Panc1 (cell line): Measurements from ENCODE around the gene WDR31. TPM values are rescaled to one million over a fixed set of nuclear protein-coding genes. Genes with fewer than 3 reads are reported as not detected.
"Not testable (repeated sequence)": the region's sequence is repeated elsewhere in the genome, so short reads cannot be mapped to it uniquely, and the experiment has no call there.

ENCODE experiments used
- ATAC-seq: fragments of 200-7000 bp; cut with Tn5 transposase; 2 replicates; pipeline ENCODE4 v1.9.1; 2020; ENCODE audit warnings: mild to moderate bottlenecking, moderate library complexity
- BruUV-seq: library from RNA; stranded (reverse); fragments of 400-500 nt; replicated peaks from 2 replicates; lab custom pipeline; 2021; lab: Mats Ljungman, UMichigan
- CTCF ChIA-PET: fragments of 300-600 bp; sonication (Branson Sonifier 250); formaldehyde crosslinking; loops from one replicate; lab custom pipeline; 2022; ENCODE audit warnings: antibody characterized with exemption; lab: Charles Lee
- POLR2A ChIA-PET: fragments of 300-600 bp; sonication (Branson Sonifier 250); formaldehyde crosslinking; loops from one replicate; lab custom pipeline; 2022; ENCODE audit warnings: antibody characterized with exemption; lab: Charles Lee
- DNase-seq: peaks from one replicate; pipeline ENCODE4 v3.0.0-alpha.2; 2010; ENCODE audit warnings: low read depth, low spot score
- H3K27ac ChIP-seq: 2 replicates; pipeline ENCODE4 v1.5.1; 2011; ENCODE audit warnings: mild to moderate bottlenecking, low read length, inconsistent platforms
- H3K27me3 ChIP-seq: fragments of 200-500 bp; sonication (Bioruptor generic); 2 replicates; pipeline ENCODE4 v1.6.0; 2014; ENCODE audit warnings: low read length, inconsistent platforms; ENCODE audit not compliant: control insufficient read depth, insufficient read depth
- H3K36me3 ChIP-seq: fragments of 200-500 bp; sonication (Bioruptor generic); 2 replicates; pipeline ENCODE4 v1.5.1; 2014; ENCODE audit warnings: inconsistent platforms, mild to moderate bottlenecking, low read length, moderate library complexity; ENCODE audit not compliant: control insufficient read depth, insufficient read depth
- H3K4me1 ChIP-seq: 2 replicates; pipeline ENCODE4 v1.5.1; 2011; ENCODE audit warnings: inconsistent platforms, mild to moderate bottlenecking, low read length, moderate library complexity; ENCODE audit not compliant: control insufficient read depth, insufficient read depth
- H3K4me3 ChIP-seq, 2 experiments: 2 replicates each; pipeline ENCODE4 v1.5.1; 2011 to 2012; ENCODE audit warnings: low read depth in 2 of 2, low read length in 2 of 2, mild to moderate bottlenecking in 2 of 2, inconsistent platforms in 1 of 2, moderate library complexity in 1 of 2
- H3K9me3 ChIP-seq: fragments of 200-500 bp; sonication (Bioruptor generic); 2 replicates; pipeline ENCODE4 v1.5.1; 2014; ENCODE audit warnings: low read depth, mild to moderate bottlenecking, inconsistent platforms, low read length, moderate library complexity; ENCODE audit not compliant: control insufficient read depth, insufficient read depth
- POLR2AphosphoS5 ChIP-seq: IDR thresholded peaks from 2 replicates; pipeline ENCODE4 v1.6.1; 2012; ENCODE audit warnings: mild to moderate bottlenecking, low read depth, low read length, moderate library complexity
- SIN3A ChIP-seq: IDR thresholded peaks from 2 replicates; pipeline ENCODE4 v1.6.1; 2012; ENCODE audit warnings: low read depth, mild to moderate bottlenecking, low read length, moderate library complexity, borderline replicate concordance; ENCODE audit not compliant: insufficient read depth
- TCF7L2 ChIP-seq: IDR thresholded peaks from 2 replicates; pipeline ENCODE4 v1.6.1; 2011; ENCODE audit warnings: mild to moderate bottlenecking, low read depth, low read length, inconsistent platforms
- in situ Hi-C: cut with HindIII; loops from 2 replicates; pipeline ENCODE4 v1.10.0; 2016; ENCODE audit warnings: low sequenced_read_pairs, low pct_unique_long_range_greater_than_20kb
- intact Hi-C: fragments of 100-400 bp; cut with micrococcal nuclease; formaldehyde crosslinking; loops from one replicate; pipeline ENCODE4 v1.10.0; 2022; ENCODE audit not compliant: unreplicated experiment
- total RNA-seq: library from RNA; stranded (reverse); gene quantifications from one replicate; pipeline ENCODE4 v1.2.1, GENCODE V29; 2021; ENCODE audit not compliant: unreplicated experiment
- TF ChIP-seq, protein P1 (sequence below): fragments of 450-650 bp; IDR thresholded peaks from 2 replicates; pipeline ENCODE4 v1.5.1; 2017; ENCODE audit warnings: mild to moderate bottlenecking
- TF ChIP-seq, protein P2 (sequence below), 2 experiments: IDR thresholded peaks; 2 replicates each; pipeline ENCODE4 v1.6.1; 2011 to 2012; ENCODE audit warnings: low read depth in 2 of 2, control low read depth in 1 of 2, low read length in 1 of 2, mild to moderate bottlenecking in 1 of 2, moderate library complexity in 1 of 2; ENCODE audit not compliant: insufficient read depth in 1 of 2

The WDR31 gene
- total RNA-seq, 1 experiment from 2014 or later: 0.80 TPM

DNA sequence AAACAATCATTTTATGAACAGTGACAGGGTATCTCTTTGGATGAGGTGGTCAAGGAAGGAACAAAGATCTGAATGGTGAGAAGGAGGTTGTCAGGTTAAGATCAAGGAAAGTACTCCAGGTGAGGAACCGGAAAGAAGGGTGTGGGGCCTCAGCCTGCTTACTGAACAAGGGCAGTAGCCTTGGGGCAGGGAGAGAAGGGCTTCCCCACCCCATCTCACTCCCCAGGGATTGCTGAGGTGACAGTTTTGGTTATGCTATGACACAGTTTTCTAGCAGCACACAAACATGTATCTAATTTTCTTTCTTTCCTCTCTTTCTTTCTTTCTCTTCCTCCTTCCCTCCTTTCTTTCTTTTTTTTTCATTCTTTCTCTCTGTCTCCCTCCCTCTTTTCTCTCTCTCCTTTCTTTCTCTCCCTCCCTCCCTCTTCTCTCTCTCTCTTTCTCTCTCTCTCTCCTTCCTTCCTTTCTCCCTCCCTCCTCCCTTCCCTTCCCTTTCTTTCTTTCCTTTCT, 40.8 kb upstream of the WDR31 start:
- Histone ChIP-seq H3K27me3 (no peaks in the 10 kb centered on the region), H3K36me3 (no peaks in the 10 kb centered on the region; the same call in 1 of the 2 replicates), H3K4me3 (no peak overlapping the region), H3K27ac (no peak overlapping the region), H3K9me3 (no peaks in the 10 kb centered on the region), H3K4me1 (no peaks in the 10 kb centered on the region; the same call in 1 of the 2 replicates)
- ChIA-PET CTCF (no interaction called here), POLR2A (no interaction called here)
- ATAC-seq (no peak), DNase-seq (no peak)
- no TSS peak for BruUV-seq
- intact Hi-C loops (no loop called here), in situ Hi-C loops (no loop called here)
- TF ChIP-seq POLR2AphosphoS5: no peak
- no peak for TF ChIP-seq SIN3A
- TF ChIP-seq TCF7L2: no peak
- TF ChIP-seq, protein P1, sequence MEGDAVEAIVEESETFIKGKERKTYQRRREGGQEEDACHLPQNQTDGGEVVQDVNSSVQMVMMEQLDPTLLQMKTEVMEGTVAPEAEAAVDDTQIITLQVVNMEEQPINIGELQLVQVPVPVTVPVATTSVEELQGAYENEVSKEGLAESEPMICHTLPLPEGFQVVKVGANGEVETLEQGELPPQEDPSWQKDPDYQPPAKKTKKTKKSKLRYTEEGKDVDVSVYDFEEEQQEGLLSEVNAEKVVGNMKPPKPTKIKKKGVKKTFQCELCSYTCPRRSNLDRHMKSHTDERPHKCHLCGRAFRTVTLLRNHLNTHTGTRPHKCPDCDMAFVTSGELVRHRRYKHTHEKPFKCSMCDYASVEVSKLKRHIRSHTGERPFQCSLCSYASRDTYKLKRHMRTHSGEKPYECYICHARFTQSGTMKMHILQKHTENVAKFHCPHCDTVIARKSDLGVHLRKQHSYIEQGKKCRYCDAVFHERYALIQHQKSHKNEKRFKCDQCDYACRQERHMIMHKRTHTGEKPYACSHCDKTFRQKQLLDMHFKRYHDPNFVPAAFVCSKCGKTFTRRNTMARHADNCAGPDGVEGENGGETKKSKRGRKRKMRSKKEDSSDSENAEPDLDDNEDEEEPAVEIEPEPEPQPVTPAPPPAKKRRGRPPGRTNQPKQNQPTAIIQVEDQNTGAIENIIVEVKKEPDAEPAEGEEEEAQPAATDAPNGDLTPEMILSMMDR: no peak
- TF ChIP-seq, protein P2, sequence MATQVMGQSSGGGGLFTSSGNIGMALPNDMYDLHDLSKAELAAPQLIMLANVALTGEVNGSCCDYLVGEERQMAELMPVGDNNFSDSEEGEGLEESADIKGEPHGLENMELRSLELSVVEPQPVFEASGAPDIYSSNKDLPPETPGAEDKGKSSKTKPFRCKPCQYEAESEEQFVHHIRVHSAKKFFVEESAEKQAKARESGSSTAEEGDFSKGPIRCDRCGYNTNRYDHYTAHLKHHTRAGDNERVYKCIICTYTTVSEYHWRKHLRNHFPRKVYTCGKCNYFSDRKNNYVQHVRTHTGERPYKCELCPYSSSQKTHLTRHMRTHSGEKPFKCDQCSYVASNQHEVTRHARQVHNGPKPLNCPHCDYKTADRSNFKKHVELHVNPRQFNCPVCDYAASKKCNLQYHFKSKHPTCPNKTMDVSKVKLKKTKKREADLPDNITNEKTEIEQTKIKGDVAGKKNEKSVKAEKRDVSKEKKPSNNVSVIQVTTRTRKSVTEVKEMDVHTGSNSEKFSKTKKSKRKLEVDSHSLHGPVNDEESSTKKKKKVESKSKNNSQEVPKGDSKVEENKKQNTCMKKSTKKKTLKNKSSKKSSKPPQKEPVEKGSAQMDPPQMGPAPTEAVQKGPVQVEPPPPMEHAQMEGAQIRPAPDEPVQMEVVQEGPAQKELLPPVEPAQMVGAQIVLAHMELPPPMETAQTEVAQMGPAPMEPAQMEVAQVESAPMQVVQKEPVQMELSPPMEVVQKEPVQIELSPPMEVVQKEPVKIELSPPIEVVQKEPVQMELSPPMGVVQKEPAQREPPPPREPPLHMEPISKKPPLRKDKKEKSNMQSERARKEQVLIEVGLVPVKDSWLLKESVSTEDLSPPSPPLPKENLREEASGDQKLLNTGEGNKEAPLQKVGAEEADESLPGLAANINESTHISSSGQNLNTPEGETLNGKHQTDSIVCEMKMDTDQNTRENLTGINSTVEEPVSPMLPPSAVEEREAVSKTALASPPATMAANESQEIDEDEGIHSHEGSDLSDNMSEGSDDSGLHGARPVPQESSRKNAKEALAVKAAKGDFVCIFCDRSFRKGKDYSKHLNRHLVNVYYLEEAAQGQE (IDR thresholded peaks at IDR 0.05; ENCODE audit: insufficient read depth in 1 of 2, low read depth in 2 of 2, low read length in 1 of 2): no peak

DNA sequence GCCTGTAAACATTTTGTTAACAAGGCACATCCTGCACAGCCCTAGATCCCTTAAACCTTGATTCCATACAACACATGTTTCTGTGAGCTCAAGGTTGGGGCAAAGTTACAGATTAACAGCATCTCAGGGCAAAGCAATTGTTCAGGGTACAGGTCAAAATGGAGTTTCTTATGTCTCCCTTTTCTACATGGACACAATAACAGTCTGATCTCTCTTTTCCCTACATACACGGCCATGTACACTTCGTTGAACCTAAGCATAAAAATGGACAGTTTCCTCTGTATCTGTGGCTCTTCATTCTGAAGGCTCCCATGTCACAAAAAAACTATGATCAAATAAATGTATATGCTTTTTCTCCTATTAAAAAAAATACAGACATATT, 39.7 kb upstream of the WDR31 start:
- H3K36me3 ChIP-seq, ATAC-seq, in situ Hi-C loops, DNase-seq, H3K27ac ChIP-seq, H3K4me3 ChIP-seq, H3K27me3 ChIP-seq, CTCF ChIA-PET, BruUV-seq, H3K9me3 ChIP-seq, H3K4me1 ChIP-seq, intact Hi-C loops, POLR2A ChIA-PET: not testable (repeated sequence)

DNA sequence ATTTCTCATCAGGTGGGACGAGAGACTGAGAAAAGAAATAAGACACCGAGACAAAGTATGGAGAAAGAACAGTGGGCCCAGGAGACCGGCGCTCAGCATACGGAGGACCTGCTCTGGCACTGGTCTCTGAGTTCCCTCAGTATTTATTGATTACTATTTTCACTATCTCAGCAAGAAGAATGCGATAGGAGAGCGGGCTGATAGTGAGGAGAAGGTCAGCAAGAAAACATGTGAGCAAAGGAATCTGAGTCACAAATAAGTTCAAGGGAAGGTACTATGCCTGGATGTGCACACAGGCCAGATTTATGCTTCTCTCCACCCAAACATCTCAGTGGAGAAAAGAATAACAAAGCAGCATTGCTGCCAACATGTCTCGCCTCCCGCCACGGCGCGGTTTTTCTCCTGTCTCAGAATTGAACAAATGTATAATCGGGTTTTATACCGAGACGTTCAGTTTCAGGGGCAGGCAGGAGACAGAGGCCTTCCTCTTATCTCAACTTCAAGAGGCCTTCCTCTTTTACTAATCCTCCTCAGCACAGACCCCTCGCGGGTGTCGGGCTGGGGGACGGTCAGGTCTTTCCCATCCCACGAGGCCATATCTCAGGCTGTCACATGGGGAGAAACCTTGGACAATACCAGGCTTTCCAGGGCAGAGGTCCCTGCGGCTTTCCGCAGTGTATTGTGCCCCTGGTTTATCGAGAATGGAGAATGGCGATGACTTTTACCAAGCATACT, 39.2 kb upstream of the WDR31 start:
- H3K4me1 ChIP-seq, in situ Hi-C loops, H3K9me3 ChIP-seq, ATAC-seq, H3K27ac ChIP-seq, DNase-seq, BruUV-seq, H3K4me3 ChIP-seq, CTCF ChIA-PET, H3K27me3 ChIP-seq, intact Hi-C loops, POLR2A ChIA-PET, H3K36me3 ChIP-seq: not testable (repeated sequence)
